Measurements from ENCODE around the gene EPHX1. TPM values are rescaled to one million over a fixed set of nuclear protein-coding genes. Genes with fewer than 3 reads are reported as not detected.
"Not testable (repeated sequence)": the region's sequence is repeated elsewhere in the genome, so short reads cannot be mapped to it uniquely, and the experiment has no call there.

The EPHX1 gene
- total RNA-seq, 1 donor from 2014 or later = 7.1 TPM

GRCh38 chr1:225777058-225777582 lies 32.8 kb upstream of the EPHX1 start:
- DNase-seq (ENCODE audit: low read depth, low spot score) = no peak

GRCh38 chr1:225777583-225778336 lies 32.2 kb upstream of the EPHX1 start, which contains the start of gene SRP9:
SRP9 (plus strand) TSS chr1:225777826; CDS start chr1:225777941, 115 bp downstream.
- peak; percentile 95 for DNase-seq (ENCODE audit: low read depth, low spot score)

- DNase-seq (ENCODE audit: low read depth, low spot score) = no peak
Measured at GRCh38 chr1:225778337-225778669, 31.6 kb upstream of the EPHX1 start.

GRCh38 chr1:225779165-225779564 lies 30.8 kb upstream of the EPHX1 start:
- DNase-seq (ENCODE audit: low read depth, low spot score) = not testable (repeated sequence)

GRCh38 chr1:225780134-225780533 lies 29.8 kb upstream of the EPHX1 start:
- DNase-seq (ENCODE audit: low read depth, low spot score) = no peak

GRCh38 chr1:225780630-225781029 lies 29.3 kb upstream of the EPHX1 start:
- DNase-seq (ENCODE audit: low read depth, low spot score) = no peak

- DNase-seq (ENCODE audit: low read depth, low spot score) = not testable (repeated sequence)
Measured at GRCh38 chr1:225789142-225789541, 20.8 kb upstream of the EPHX1 start.

- no peak for DNase-seq (ENCODE audit: low read depth, low spot score)
Measured at GRCh38 chr1:225794954-225795353, 15.0 kb upstream of the EPHX1 start.

GRCh38 chr1:225796097-225796496 lies 13.8 kb upstream of the EPHX1 start:
- DNase-seq (ENCODE audit: low read depth, low spot score) = not testable (repeated sequence)

- DNase-seq (ENCODE audit: low read depth, low spot score) = not testable (repeated sequence)
Measured at GRCh38 chr1:225801146-225801545, 8.8 kb upstream of the EPHX1 start.

GRCh38 chr1:225806249-225806648 lies 3.7 kb upstream of the EPHX1 start:
- DNase-seq (ENCODE audit: low read depth, low spot score) = no peak

GRCh38 chr1:225806736-225807135 lies 3.2 kb upstream of the EPHX1 start:
- DNase-seq (ENCODE audit: low read depth, low spot score) = not testable (repeated sequence)

- no peak for DNase-seq (ENCODE audit: low read depth, low spot score)
Measured at GRCh38 chr1:225808136-225808535, 1.8 kb upstream of the EPHX1 start.

GRCh38 chr1:225810579-225811538 lies 935 bp downstream of the EPHX1 start:
- not testable (repeated sequence) for DNase-seq (ENCODE audit: low read depth, low spot score)

- no peak for DNase-seq (ENCODE audit: low read depth, low spot score)
Measured at GRCh38 chr1:225811622-225812487, 1.9 kb downstream of the EPHX1 start.

- DNase-seq (ENCODE audit: low read depth, low spot score) = no peak
Measured at GRCh38 chr1:225812488-225813213, 2.7 kb downstream of the EPHX1 start.

- DNase-seq (ENCODE audit: low read depth, low spot score) = no peak
Measured at GRCh38 chr1:225813214-225813964, 3.5 kb downstream of the EPHX1 start.

GRCh38 chr1:225814381-225814780 lies 4.5 kb downstream of the EPHX1 start:
- no peak for DNase-seq (ENCODE audit: low read depth, low spot score)

GRCh38 chr1:225815090-225815489 lies 5.2 kb downstream of the EPHX1 start:
- not testable (repeated sequence) for DNase-seq (ENCODE audit: low read depth, low spot score)
